Measurements from ENCODE around the gene NOP53.
"Not testable (repeated sequence)": the region's sequence is repeated elsewhere in the genome, so short reads cannot be mapped to it uniquely, and the experiment has no call there.

NOP53 gene

GRCh38 chr19:47754206-47755064, 9.1 kb downstream of the NOP53 start:
- no peak for DNase-seq (ENCODE audit: low read depth in 2 of 2)

DNA sequence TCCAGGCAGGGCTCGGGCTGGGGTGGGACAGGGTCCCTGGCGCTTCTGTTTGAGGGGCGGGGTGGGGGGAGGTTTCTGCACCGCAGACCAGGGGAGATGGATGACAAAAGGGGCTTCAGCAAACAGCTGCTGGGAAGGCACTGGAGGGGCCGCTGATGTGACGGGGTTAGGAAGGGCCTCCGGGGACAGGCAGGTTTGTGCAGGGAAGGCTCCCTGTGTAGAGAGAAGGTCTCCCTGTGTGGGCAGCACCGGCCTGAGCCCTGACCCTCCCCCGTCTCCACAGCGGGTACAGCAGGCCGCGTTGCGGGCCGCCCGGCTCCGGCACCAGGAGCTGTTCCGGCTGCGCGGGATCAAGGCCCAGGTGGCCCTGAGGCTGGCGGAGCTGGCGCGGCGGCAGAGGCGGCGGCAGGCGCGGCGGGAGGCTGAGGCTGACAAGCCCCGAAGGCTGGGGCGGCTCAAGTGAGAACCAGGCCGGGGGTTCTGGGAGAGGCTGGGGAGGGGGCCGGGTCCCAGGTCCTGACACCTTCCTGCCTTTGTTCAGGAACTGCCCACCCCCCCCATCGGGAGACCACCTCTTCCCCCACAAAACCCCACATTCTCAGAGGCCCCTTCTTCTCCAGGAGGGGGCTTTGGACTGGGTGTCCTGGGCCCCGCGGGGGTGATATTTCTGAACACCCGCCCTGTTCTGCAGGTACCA, 9.9 kb downstream of the NOP53 start:
- DNase-seq (ENCODE audit: low read depth in 2 of 2) = no peak

- no peak for DNase-seq (ENCODE audit: low read depth in 2 of 2)
These were observed 10.6 kb downstream of the NOP53 start for GRCh38 chr19:47755762-47756626.

- no peak for DNase-seq (ENCODE audit: low read depth in 2 of 2)
These were observed 11.2 kb downstream of the NOP53 start for GRCh38 chr19:47756627-47756929.

DNA sequence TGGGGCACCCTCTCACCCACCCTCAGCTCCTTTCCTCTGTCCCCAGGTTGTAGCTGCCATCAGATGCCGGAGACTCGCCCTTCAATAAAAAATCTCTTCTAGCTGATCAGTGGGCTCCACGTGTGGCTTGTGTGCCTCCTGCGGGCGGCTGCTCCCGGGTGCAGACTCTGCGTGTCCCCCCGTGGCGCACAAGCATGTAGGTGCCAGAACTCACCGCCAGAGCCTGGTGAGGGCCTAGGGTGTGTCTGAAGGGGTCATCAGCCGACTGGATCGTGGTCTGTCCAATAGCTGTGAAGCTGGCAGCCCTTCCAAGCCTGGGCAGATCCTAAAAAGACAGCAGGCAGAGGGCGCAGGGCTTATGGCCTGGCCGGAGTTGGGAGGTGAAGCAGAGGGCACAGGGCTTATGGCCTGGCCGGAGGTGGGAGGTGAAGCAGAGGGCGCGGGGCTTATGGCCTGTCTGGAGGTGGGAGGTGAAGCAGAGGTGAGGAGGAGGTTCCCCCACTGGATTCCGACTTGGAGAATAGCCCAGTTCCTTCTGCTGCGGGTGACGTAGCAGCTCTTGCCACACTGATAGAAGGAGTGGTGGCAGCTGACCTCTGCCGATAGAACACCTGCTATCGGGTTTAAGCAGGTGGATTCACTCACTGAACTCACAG, 11.7 kb downstream of the NOP53 start:
- no peak for DNase-seq (ENCODE audit: low read depth in 2 of 2)

- no peak for DNase-seq (ENCODE audit: low read depth in 2 of 2)
These were observed 12.5 kb downstream of the NOP53 start for GRCh38 chr19:47757617-47758442.

DNA sequence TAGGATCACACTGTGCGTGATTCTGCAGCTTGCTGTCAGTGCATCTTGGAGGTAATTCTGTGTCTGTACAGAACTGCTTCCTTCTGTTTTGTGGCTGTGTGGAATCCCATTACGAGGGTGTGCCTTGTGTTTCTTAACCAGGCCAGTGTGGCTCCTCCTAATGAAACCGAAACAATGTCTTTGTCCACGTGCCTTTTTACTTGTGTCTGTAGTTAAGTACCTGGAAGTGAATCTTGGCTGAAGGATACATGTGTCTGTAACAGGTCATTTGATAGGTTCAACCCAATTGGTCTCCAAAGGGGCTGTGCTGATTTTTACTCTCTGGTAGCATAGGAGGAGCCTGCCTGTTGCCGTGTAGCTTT, 13.1 kb downstream of the NOP53 start:
- no peak for DNase-seq (ENCODE audit: low read depth in 2 of 2)

DNA sequence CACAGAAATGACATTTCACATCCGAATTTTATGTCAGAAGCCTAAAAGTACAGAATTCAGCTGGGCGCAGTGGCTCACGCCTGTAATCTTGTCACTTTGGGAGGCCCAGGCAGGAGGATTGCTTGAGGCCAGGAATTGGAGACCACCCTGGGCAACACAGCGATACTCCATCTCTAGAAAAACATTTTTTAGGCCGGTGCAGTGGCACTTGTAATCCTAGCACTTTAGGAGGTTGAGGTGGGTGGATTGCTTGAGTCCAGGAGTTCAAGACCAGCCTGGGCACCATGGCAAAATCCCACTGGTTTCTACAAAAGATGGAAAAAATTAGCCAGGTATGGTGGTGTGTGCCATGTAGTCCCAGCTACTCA, 15.3 kb downstream of the NOP53 start:
- DNase-seq (ENCODE audit: low read depth in 2 of 2) = no peak

DNA sequence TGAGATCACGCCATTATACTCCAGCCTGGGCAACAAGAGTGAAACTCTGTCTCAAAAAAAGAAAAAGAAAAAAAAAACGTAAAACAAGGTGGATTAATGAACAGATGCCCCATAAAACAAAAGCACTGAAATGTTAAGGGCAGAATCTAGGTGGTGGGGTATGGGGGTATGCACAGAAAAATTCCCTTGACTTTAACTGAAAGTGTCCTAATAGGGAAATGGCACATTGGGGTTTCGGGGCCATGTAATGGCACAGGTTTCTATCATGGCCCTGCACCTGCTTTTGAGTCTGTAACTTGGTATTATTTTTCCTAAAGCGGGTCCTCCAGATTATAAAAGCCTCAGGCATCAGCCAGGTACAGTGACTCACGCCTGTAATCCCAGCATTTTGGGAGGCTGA, 16.2 kb downstream of the NOP53 start:
- no peak for DNase-seq (ENCODE audit: low read depth in 2 of 2)

DNA sequence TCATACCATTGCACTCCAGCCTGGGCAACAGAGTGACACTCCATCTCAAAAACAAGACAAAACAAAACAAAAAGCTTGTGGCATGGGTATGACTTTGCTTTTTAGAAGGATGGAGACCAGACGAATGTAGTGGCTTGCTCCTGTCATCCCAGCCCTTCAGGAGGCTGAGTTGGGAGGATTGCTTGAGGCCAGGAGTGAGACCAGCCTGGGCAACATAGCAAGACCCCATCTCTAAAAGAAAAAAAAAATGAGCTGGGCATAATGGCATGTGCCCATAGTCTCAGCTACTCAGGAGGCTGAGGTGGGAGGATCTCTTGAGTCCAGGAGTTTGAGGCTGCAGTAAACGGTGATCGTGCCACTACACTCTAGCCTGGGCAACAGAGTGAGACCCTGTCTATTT, 16.8 kb downstream of the NOP53 start:
- no peak for DNase-seq (ENCODE audit: low read depth in 2 of 2)

DNA sequence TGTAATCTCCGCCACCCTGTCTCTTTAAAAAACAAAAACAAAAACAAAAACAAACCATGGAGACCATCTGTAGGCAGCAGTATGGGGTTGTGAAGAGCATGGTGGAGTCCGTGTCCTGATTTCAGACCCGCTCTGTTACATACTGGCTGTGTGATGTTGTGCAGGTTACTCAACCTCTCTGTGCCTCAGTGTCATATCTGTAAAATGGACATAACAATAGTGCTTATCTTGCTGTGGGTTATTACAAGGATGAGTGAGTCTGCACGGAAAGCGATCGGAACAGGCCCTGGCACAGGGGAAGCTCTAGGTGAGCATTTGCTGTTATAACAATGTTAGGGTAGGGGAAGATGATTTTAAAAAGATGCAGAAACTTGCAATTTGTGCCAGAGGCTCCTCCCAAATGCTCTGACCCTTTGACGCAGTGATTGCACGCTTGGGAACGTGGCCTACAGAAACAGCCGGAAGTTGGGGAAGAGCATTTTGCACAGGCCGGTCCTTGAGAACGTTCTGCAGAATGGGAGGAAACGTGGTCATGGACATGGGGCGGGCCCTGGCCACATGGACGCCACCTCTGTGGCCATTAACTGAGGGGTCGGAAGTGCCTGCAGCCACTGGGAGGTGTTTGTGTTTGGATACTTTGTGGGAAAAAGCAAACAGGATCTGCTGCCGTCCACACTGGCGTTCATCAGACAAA, 17.4 kb downstream of the NOP53 start:
- DNase-seq (ENCODE audit: low read depth in 2 of 2) = no peak

GRCh38 chr19:47764705-47765104, 19.4 kb downstream of the NOP53 start:
- DNase-seq (ENCODE audit: low read depth in 2 of 2) = not testable (repeated sequence)

- no peak for DNase-seq (ENCODE audit: low read depth in 2 of 2)
These were observed 20.4 kb downstream of the NOP53 start for GRCh38 chr19:47765523-47766358.

GRCh38 chr19:47766359-47766620, 20.9 kb downstream of the NOP53 start:
- no peak for DNase-seq (ENCODE audit: low read depth in 2 of 2)

DNA sequence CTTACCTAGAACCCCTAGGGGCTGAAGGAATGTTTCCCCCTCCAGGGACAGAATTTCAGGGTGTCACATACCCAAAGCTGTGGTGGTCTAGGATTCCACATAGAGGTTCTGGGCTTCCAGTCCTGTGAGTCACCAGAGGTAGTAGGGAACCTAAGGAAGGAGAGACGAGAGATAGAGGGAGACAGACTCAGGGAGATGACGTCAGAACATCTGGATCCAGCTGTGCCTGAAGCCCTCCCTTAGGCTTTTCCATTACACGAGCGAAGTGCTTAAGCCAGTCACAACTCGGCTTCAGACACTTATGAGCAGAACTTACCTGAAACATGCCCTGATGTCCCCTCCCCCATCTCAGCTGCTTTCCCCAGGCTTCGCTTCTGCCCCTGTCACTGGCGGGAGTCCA, 21.3 kb downstream of the NOP53 start:
- no peak for DNase-seq (ENCODE audit: low read depth in 2 of 2)

- DNase-seq (ENCODE audit: low read depth in 2 of 2) = no peak
These were observed 22.0 kb downstream of the NOP53 start for GRCh38 chr19:47767349-47767748.

DNA sequence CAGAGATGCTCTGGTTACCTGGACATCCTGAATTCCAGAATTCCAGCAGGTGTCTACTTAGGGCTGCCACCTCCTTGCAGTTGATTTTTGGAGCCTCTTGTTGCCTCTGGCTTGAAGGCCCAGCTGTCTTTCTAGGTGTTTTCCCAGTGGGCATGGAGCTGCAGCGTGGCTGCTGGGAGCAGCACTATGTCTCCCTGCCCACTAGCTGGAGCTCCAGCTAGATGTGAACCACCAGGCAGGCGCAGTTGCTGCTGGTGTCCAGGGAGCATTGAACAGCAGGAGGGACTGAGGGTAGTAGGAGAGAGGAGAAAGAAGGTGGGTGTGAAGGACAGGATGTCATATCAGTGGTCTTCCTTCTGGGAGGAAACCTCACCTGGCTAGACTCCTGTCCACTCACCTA, 23.3 kb downstream of the NOP53 start:
- DNase-seq (ENCODE audit: low read depth in 2 of 2) = no peak

- no peak for DNase-seq (ENCODE audit: low read depth in 2 of 2)
These were observed 24.2 kb downstream of the NOP53 start for GRCh38 chr19:47769534-47769933.

GRCh38 chr19:47771291-47771690, 25.9 kb downstream of the NOP53 start:
- not testable (repeated sequence) for DNase-seq (ENCODE audit: low read depth in 2 of 2)

- no peak for DNase-seq (ENCODE audit: low read depth in 2 of 2)
These were observed 31.2 kb downstream of the NOP53 start for GRCh38 chr19:47776568-47776967.

Data from activated CD8-positive, alpha-beta memory T cell treated with anti-CD3 and anti-CD28 coated beads for 4 hours (primary cell).